ENCODE data around the gene NRCAM.
A peak's percentile ranks its signal among the peaks of the same experiment; 100 is the strongest.

Gene NRCAM

DNA sequence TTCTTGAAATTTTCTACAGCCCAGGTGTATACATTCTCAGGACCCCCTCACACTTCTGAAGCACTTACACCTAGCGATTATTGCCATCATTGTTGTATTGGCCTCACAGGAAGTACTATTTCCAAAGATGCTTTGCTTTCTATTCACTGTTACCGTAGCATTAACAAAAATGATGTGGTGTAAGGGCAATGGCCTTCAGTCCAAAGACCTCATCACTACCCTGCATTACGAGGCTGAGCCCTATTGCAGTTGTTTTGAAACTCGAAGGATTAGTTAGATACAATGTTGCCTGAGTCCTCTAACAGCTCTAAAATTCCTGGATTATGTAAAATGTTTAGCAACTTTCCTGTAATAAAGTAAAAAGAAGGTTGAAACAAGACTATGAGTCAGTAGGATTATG lies 2.9 kb downstream of the NRCAM start:
- no peak for TF ChIP-seq CTCF (IDR thresholded peaks at IDR 0.05; ENCODE audit: insufficient read depth, low read depth, low read length, missing control alignments)
- DNase-seq (ENCODE audit: low read depth): no peak
- no peak overlapping the region for H3K4me3 ChIP-seq (ENCODE audit: low read length)

GRCh38 chr7:108452707-108453106 lies 3.5 kb downstream of the NRCAM start:
- peak; percentile 43 for DNase-seq (ENCODE audit: low read depth)
- no peak overlapping the region for H3K4me3 ChIP-seq (ENCODE audit: low read length)
- TF ChIP-seq CTCF (IDR thresholded peaks at IDR 0.05; ENCODE audit: insufficient read depth, low read depth, low read length, missing control alignments): peak; percentile 63

GRCh38 chr7:108451296-108451848 lies 4.9 kb downstream of the NRCAM start:
- no peak overlapping the region for H3K4me3 ChIP-seq (ENCODE audit: low read length)
- TF ChIP-seq CTCF (IDR thresholded peaks at IDR 0.05; ENCODE audit: insufficient read depth, low read depth, low read length, missing control alignments): no peak
- DNase-seq (ENCODE audit: low read depth): no peak

DNA sequence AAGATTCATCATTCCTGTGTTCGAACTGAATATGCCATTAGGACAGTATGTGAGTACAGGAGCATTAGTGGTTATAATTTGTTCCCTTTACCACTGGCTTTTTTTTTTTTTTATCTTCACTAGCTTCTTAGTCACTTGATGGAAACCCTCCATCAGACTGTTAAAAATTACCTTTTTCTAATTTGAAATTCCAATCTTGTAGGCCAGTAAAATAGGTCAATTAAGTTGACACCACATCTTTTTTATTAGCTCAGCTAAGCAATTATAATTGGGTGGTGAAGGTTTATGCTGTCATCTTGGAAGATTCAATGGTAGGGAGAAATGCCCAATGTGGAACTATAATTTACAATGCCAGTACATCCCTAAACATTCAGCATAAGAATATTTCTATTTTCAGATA lies 6.1 kb downstream of the NRCAM start:
- DNase-seq (ENCODE audit: low read depth): no peak
- no peak overlapping the region for H3K4me3 ChIP-seq (ENCODE audit: low read length)
- no peak for TF ChIP-seq CTCF (IDR thresholded peaks at IDR 0.05; ENCODE audit: insufficient read depth, low read depth, low read length, missing control alignments)

- H3K4me3 ChIP-seq (ENCODE audit: low read length): no peak overlapping the region
- DNase-seq (ENCODE audit: low read depth): no peak
- no peak for TF ChIP-seq CTCF (IDR thresholded peaks at IDR 0.05; ENCODE audit: insufficient read depth, low read depth, low read length, missing control alignments)
These were observed 6.7 kb downstream of the NRCAM start for GRCh38 chr7:108449521-108449920.

DNA sequence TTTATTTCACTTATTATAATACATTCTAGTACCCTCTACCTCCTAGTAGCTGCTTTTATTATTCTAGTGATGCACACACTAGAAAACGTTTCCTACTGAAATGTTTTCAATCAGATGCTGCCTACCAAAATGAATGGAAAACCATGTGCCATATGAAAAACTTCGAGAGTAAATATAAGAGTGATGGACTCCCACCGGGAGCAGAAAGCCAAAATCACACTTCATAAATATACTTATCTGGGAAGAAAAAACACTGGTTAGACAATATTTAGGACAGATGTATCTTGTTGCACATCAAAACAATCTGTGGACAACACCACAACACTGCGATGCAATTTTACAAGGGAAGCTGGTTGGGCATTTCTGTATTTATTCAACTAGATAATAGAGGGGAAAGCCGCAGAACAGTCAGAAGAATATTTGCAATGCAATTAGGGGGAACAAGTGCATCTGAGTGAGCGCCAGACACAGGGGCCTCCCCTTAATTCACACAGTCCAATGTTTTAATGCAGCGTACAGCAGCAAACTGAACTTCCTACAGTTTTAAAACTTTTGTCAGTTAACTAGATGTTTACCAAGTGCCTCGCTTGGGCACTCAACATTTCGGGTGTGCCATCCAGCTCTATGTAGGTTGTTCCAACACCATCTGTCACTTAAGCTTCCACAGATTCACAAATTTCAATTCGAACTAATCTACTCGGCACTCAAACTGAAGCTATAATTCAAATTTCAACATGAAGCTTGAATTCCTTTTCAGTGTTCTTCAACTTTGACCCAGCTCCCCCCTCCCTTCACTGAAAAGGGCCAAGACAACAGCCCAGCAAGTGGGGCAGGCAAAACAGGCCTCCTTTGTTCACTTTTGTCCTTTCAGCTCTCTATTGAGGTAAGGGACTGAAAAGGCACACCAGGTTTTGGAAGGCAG lies 7.4 kb downstream of the NRCAM start:
- TF ChIP-seq CTCF (IDR thresholded peaks at IDR 0.05; ENCODE audit: insufficient read depth, low read depth, low read length, missing control alignments): no peak
- DNase-seq (ENCODE audit: low read depth): no peak
- H3K4me3 ChIP-seq (ENCODE audit: low read length): no peak overlapping the region
